Mucosa of stomach (tissue), 1 donor: Measurements from ENCODE around the gene TLK2.

Experiments used
- H3K27me3 ChIP-seq: one replicate; pipeline ENCODE4 v1.7.0; 2013; ENCODE audit warnings: mild to moderate bottlenecking, low read length; ENCODE audit not compliant: control insufficient read depth, insufficient read depth
- H3K36me3 ChIP-seq: one replicate; pipeline ENCODE4 v1.7.0; 2013; ENCODE audit warnings: low read length; ENCODE audit not compliant: control insufficient read depth, insufficient read depth
- H3K4me1 ChIP-seq: one replicate; pipeline ENCODE4 v1.7.0; 2013; ENCODE audit warnings: mild to moderate bottlenecking, low read length; ENCODE audit not compliant: control insufficient read depth, insufficient read depth
- H3K4me3 ChIP-seq: one replicate; pipeline ENCODE4 v1.7.0; 2013; ENCODE audit warnings: low read length
- H3K9ac ChIP-seq: one replicate; pipeline ENCODE4 v1.7.0; 2013; ENCODE audit warnings: mild to moderate bottlenecking, low read length, moderate library complexity
- H3K9me3 ChIP-seq: one replicate; pipeline ENCODE4 v1.7.0; 2013; ENCODE audit warnings: mild to moderate bottlenecking, low read length, moderate library complexity; ENCODE audit not compliant: control insufficient read depth
- donor health status: Pancreatic carcinoma.

Gene TLK2

DNA sequence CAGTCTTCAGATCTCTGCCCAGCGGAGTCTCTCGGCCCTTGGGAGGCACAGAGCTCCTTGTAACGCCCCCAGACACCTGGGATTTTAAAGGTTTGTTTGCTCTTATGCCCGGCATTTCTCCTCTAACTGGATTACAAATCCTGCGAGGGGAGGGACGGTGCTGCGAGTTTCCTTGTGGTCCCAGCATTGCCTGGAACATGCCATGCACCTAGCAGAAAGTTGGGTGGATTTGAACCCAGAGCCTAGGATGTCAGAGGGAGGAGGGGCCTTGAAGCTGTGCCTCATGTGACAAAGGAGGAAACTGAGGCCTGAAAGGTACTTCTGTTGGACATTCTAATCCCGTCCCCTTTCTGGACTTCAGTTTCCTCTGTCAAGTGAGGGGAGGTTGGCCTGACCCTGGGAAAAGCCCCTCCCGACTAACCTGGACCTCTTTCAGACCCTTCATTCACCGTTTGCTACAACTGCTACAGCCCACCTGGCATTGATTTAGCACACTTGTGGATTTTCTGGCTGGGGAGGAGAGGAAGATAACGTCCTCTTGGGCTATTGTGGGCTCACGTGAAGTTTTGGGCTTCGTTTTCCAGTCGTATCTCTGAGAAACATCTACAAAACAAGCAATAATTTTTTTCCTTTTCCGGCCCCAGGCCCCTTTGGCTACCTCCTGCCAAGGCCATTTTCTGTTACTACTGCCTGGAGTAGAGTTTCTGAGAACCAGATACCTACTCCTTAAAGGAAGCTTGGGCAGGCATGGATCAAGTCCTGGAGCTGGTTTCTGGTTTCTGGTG is 179.7 kb downstream of the TLK2 start:
- no peak overlapping the region for H3K4me3 ChIP-seq

DNA sequence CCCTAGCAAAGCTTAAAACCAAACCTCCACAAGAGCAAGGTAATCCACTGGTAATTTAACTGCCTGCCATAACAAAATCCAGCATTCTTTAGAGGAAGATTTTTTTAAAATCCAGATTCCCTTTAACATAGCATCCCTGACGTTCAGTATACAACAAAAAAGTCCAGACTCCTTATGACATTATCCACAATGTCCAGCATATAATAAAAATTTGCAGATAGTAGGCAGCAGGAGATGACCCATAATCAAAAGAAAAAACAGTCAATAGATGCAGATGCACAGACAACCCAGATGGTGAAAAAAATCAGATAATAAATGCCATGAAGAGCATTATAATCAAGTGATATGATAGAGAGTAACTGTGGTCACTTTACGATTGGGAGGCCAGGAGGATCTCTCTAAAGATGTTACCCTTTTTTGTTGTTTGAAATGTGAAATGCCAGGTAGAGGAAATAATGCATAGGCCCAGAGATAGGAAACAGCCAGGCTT is 182.0 kb downstream of the TLK2 start:
- H3K4me3 ChIP-seq = no peak overlapping the region
- H3K4me1 ChIP-seq = no peaks in the 10 kb centered on the region
- no peaks in the 10 kb centered on the region for H3K9me3 ChIP-seq
- H3K27me3 ChIP-seq = no peaks in the 10 kb centered on the region
- no peaks in the 10 kb centered on the region for H3K36me3 ChIP-seq
- H3K9ac ChIP-seq = no peak overlapping the region

More for the DNA sequence above, 179.7 kb downstream of the TLK2 start:
- H3K4me1 ChIP-seq = peaks cover 13% of the 10 kb centered on the region
- no peaks in the 10 kb centered on the region for H3K9me3 ChIP-seq
- H3K27me3 ChIP-seq = no peaks in the 10 kb centered on the region
- H3K9ac ChIP-seq = no peak overlapping the region
- no peaks in the 10 kb centered on the region for H3K36me3 ChIP-seq

DNA sequence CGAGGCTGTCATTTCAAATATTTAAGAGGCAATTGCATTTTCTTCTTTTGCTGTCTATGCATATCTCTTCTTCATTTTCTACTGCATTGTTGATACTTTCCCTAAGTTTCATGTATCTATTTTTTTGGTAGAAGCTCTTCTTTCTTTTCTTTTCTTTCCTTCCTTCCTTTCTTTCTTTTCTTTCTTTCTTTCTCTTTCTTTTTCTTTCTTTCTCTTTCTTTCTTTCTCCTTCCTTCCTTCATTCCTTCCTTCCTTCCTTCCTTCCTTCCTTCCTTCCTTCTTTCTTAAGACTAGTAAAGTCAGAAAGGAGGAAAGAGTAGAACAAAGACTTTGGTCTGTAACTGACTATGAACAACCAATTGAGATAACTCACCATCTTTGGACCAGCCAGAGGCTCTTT is 182.7 kb downstream of the TLK2 start:
- no peaks in the 10 kb centered on the region for H3K9me3 ChIP-seq
- H3K4me1 ChIP-seq = no peaks in the 10 kb centered on the region
- H3K4me3 ChIP-seq = no peak overlapping the region
- H3K27me3 ChIP-seq = no peaks in the 10 kb centered on the region
- no peak overlapping the region for H3K9ac ChIP-seq
- no peaks in the 10 kb centered on the region for H3K36me3 ChIP-seq

DNA sequence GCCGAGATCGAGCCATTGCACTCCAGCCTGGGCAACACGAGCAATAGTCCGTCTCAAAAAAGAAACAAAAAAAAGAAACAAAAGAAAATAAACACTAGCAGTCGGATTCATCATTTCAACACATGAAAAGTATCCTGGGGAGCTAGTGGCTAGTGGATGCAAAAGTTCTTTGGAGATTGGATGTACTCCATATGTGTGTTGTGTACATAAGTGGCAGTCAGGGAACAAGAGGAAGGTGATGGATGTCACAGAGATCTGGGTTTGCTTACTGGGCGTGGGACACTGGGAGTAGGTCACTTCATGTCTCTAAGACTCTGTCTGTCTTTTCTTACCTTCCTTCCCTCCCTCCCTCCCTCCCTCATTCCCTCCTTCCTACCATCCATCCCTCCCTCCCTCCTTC is 184.2 kb downstream of the TLK2 start:
- Histone ChIP-seq H3K9ac (no peak overlapping the region), H3K36me3 (no peaks in the 10 kb centered on the region), H3K4me1 (no peaks in the 10 kb centered on the region), H3K27me3 (no peaks in the 10 kb centered on the region), H3K9me3 (no peaks in the 10 kb centered on the region), H3K4me3 (no peak overlapping the region)
